HG03558 (cell line): ENCODE results near the gene COL20A1.

Source experiments
- ATAC-seq: cut with Tn5 transposase; IDR thresholded peaks from one replicate; pipeline ENCODE4 v1.9.1; 2021; ENCODE audit warnings: moderate number of reproducible peaks; ENCODE audit not compliant: unreplicated experiment; ENCODE audit errors: extremely low read depth

The COL20A1 gene

DNA sequence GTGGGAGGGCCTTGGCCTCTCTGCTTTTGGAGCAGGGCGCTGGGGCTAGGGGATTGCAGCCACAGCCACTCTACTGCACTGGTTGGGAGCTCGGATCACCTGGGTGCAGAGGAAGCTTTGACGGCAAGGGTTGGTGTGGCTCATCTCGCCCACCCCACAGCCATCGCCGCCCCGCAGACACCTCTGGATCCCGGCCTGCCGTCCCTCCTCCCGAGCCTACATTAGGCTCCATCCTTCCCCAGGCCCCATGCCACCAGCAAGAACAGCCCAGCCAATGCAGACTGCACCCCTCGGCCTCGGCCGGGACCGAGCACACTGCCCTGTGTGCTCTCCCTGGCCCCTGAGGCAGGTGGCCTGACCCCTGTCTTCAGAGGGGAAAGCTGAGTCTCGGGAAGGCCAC lies 32.5 kb upstream of the COL20A1 start:
- ATAC-seq: no peak

DNA sequence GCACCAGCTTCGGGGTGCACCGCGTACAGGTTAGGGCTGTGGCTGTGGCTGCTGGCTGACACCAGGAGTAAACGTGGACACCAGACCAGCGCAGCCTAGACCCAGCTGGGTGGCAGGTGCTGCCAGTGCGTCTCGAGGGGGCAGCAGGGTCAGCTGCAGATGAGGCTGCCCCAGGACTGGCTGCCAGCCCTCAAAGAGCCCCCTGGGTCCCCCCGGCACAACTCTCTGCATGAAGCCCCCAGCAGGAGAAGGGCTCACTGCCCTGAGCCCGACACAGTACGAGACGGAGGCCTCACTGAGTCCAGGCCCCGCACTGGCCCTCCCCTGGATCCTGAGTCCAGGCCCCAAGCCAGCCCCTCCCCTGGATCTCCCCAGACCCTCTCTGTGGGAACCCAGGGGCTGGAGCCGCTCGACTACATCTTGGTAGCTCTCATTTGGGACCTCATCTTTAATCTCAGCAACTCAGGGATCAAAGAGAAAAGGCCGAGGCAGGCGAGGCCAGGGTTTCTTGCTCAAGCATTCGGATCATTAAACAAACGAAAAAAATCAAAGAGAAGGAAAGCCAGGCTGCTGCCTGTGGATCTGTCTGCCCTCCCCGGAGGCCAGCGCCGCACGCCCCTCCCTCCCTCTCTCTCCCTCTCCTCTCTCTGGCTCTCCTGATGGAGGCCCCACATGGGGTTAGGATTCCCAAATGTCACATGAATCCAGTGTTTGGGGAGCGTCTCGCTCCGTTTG lies 31.8 kb upstream of the COL20A1 start:
- no peak for ATAC-seq

DNA sequence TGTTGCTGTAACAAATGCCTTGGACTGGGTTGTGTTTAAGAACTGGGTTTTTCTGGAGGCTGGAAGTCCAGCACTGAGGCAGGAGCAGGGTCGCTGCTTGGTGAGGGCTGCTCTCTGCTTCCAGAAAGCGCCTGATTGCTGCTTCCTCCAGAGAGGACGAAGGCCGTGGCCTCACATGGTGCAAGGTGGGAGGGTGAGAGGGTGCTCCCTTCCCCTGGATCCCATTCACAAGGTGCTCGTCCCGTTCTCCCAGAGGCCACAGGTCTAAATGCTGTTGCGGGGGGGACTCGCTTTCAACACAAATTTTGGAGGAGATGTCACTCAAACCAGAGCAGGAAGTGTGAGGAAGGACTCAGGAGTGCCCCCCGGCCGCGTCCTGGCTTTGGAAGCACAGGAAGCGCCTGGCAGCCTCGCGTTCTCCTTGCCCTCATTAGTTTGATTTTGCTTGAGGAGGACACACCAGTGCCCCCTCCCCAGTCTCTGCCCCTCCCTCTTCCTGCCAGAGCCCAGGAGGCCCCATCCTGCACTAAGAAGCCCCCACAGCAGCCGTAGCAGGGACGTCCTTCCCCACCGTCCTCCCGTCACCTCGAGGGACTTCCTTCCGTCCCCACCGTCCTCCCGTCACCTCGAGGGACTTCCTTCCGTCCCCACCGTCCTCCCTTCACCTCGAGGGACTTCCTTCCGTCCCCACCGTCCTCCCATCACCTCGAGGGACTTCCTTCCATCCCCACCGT lies 31.0 kb upstream of the COL20A1 start:
- ATAC-seq: no peak

DNA sequence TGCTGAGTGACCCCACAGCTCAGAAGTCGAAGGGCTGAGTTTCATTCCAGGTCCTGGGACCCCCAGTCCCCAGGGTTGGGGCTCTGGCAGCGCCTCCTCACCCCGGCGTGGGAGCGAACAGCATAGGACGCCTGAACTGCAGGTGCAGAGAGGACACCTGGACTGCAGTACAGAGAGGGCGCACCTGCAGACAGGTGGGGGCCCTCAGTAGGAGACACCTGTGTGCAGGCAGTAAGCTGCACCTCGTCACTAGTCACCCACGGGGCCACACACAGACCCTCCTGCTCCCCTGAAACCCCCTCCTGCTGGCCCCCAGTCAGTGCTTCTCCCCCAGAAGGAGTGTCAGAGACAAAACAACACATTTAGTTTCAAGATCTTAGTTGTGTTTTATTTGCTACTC lies 30.1 kb upstream of the COL20A1 start:
- no peak for ATAC-seq

DNA sequence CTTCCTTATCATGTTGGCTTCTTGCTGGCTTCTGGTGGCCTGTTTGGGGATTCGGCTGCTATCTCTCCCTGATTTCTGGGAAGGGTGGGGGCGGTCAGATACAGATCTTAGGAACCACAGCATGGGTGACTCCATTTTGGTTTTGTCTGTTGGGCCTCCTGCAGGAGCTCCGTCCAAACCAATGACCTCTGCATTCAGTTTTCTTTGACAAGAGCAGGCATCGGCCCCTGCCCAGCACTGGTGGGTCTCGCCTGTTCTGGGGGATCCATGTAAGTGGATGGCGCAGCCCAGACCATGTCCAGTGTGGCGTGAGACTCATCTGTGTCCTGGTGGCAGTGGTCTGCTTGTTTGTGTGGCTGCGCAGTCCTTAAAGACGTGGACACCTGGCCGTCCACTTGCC lies 29.0 kb upstream of the COL20A1 start:
- ATAC-seq: no peak

DNA sequence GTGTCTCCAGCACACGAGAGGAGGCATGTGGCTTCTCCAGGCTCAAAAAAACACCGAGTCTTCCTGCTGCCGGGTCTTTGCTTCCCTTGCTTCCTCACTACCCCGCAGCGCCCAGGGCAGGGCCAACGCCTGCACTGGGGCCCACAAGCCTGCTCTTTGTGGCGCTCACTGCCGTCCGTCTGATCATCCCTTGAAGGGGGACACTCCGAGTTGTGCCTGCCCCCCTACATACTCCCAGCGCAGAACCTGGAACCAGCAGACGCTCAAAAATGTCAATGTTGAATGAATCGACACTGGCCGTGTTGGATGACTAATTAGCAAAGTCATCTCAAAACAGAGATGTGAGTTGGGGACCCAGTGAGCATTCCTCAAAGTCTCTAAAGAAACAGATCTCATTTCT lies 28.5 kb upstream of the COL20A1 start:
- ATAC-seq: no peak

DNA sequence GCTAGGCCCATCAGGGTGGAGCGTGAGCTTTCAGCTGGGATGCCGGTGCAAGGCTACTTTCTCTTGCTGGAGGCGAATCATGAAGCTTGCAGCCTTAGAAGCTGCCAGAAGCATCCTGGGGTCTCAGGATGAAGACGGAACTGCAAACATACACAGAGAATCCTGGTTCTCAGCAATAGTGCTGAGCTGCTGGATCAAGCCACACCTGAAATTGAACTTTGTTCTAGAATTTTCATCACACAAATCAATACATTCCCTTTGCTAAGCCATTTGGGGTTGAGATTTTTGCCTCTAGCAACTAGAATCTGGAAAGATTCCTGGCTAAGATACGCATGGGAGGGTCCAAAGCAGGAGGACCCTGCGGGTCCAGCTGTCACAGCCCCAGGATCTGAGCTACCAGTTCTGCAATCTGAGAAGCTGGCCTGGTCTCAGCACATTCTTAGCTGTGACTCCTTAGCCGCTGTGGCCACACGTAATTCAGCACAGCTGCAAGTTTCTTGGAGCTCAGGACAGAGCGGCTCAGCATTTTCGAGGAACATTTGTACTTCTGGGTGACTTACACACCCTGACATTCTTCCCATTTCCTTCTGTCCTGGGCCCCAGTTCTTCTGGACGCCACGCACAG lies 27.0 kb upstream of the COL20A1 start:
- ATAC-seq: no peak

DNA sequence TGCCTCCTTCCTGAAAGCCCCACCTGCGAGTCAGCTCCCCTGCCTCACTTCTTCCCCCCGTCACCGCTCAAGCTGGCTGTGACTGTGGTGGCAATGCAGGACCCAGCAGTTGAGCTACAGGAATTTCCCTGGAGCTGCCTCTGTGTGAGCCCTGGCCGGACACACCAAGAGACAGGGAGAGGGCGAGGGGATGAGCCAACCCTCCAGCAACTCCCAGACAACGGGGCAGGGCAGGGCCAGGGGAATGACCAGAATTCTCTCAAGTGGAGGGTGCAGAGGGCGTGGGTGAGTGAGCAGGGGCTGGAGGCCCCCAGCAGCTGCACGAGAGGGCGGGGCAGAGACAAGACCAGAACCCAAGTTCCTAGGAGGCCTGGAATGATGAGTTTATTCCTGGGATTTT lies 25.3 kb upstream of the COL20A1 start:
- ATAC-seq: no peak

DNA sequence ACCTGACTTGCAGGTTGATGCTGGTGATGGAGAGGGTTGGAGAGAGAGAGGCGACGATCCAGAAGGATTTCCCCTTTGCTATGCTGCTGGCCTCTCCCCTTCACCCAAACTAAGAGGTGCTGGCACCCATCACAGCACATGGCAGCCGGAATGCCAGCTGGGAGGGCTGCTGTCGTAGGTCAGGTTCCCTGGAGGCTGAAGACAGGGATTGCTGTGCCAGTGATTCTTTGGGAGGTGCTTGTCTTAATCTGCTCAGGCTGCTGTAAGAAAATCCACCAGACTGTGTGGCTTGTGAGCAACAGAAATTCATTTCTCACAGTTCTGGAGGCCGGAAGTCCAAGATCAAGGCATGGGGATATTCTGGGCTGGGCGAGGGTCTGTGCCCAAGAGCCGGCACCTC lies 24.7 kb upstream of the COL20A1 start:
- no peak for ATAC-seq

DNA sequence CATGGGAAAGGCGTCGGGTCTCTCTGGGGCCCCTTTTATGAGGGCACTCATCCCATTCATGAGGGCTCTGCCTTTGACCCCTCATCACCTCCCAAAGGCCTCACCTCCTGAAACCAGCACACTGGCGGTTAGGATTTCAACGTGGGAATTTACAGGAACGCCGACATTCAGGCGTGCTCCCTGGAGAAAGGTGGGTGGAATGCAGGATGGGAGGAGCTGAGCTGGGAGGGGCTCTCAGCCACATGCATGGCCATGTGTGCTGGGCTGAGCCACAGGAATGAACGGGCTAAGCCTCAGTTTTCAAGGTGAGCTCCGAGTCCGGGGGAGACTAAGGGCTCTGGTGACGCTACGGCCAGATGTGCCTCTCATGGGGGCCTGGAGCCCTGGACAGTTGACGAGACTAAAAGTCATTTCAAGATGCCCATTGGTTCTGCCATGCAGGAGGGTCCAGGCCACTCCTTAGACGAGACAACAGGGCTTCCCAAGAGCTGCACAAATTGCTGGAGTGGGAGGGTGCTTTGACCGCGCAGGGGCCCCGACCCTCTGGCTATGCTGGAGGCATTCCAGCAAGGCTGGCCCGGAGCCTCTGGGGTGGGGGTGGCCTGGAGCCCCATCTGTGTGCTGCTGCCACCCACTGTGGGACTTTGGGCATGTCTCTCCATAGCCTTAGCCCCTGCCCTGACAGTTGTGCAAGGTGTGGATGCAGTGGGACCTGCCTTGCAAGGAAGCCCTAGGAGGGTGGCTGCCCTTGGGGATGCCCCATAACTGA lies 24.1 kb upstream of the COL20A1 start:
- no peak for ATAC-seq

DNA sequence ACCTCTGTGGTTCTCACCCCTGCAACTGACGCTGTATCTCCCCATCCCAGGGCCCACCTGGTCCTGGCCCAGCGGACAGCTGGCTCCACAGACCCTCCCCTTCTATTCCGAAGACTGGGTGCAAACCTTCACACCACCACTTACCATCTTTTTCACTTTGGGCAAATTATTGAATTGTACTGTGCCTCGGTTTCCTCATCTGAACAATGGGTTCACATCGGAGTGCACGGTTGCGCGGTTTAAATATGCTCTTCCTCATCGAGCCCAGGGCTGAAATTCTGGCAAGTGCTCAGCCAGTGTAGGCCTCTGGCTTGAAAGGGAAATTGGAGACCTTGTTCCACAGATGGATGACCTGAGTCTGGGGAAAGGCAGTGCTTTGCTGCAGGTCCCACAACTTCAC lies 23.3 kb upstream of the COL20A1 start:
- no peak for ATAC-seq

DNA sequence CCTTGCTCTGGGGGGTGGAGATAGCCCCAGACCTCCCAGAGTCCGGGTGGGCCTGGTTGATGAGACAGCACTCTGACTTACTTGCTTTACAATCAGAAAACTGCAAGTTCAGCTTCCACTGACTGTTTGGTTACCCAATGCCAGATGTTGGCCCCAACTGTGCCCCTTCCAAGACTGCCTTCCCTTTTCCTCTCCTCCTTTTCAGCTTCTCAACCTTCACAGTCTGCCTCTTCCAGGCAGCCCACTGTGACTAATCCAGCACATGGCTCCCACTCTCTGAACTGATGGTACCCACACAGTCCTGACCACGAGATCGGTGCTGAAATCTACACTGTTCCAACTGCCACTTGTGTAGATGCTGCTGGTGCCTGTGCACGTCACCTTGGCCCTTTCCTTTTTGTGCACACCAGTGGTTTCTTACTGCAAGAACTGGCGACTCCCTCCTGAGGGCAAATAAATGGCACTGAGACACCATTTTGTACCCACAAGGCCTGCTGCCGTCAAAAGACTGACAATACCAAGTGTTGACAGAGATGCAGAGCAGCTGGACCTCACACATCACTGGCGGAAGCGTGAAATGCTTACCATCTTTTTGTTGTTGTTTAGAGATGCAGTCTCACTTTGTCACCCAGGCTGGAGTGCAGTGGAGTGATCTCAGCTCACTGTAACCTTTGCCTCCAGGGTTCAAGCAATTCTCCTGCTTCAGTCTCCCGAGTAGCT lies 22.2 kb upstream of the COL20A1 start:
- no peak for ATAC-seq

DNA sequence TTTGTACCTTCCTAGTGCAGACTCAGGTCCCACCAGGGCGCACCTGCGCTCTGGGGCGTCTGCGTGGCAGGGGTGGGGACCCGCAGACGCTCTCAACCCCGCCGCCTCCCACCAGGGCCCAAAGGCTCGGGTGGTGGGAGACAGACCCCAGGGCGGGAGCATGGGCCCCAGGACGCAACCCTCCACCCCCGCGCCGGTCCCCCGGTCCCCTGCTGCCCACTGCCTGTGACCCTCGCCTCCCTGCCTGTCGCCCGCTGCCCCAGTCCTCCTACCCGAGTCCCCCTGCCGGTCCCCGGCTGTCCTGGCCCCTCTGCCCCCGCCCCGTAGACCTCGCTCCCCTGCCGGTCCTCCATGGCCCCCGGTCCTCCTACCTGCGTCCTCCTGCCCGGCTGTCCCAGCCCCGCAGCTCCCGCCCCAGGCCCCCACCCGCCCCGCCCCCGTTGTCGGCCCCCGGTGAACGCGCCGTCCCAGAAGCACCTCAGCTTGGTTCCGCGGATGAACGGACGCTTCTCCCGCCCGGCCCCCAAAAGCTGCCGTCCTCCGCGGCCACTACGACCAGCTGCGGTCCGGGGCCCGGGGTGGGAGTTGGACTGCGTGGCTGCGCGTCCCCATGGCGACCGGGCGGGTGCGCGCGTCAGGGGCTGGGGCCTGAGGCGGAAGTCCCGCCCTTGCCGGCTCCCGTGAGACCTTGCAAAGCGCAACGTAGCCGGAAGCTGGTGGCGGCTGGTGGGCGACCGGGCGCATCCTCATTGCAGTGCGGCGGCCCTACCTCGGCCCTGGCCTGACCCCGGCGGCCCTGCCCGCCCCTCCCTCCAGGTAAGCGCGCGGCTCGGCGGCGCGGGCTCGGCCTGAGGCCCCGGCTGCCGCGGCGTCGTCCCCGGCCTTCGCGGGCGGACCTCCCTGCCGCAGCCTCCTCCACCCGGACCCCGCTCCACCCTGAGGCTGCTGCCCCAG lies 20.6 kb upstream of the COL20A1 start, which contains the start of gene ARFGAP1:
Gene ARFGAP1 (plus strand): TSS at position 709 of the 954 bp plus-strand sequence. CDS start 2,768 bp downstream, outside the sequence.
- peak; percentile 79 for ATAC-seq

DNA sequence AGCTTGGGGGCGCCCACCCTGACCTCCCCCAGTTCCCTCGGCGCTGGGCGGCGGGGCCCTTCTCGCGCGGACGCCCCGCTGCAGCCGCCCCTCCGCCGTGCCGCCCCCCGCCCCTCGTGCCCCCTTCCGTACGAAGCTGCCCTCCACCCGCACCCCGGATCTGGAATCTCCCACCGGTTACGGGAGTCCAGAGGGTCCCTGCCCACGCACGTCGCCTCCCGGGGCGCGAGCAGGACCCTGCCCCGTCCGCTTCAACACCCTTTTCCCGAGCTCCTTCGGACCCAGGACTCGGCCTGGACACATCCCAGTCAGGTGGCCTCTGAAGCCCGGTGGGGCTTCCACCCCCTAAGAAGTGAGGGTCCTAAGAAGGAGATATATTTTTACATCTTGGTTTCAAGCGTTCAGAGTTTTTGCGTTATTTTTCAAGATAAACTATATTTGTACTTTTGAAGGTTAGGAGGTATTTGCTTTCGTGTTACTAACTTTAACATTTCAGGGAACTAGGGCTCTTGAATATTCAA lies 19.9 kb upstream of the COL20A1 start:
- ATAC-seq: no peak

DNA sequence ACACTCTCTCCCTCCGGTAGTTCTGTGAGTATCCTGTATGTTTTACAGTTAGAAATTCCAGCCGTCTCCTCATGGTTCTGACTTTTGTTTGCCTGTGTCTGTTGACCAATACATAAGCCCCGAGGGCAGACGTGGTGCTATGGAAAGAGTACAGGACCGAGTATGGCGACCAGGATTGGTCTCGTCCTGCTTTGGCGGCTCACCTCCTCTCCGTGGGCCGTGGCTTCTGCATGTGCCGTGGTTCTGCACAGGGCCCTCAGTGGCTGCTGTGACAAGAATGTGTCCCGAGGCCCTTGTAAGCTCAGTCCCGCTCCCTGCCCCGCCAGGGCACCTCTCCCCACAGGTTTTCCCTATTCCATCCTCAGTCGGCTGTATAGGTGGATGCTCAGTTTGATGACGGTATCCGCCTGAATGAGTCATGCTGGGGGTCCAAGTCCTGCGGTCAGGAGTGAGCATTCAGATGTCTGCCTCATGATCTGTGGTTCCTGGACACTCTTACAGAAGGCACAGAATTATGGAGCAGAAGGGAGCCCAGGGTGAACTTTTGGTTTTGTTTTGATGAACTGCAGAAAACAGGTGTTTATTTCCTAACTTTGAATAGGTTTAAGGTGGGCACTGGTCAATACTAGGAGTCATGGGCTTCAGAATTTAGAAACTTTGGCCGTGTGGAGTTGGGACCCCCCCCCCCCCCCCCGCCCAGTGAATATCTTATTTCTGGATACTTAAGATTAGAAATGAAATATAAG lies 19.2 kb upstream of the COL20A1 start:
- no peak for ATAC-seq

DNA sequence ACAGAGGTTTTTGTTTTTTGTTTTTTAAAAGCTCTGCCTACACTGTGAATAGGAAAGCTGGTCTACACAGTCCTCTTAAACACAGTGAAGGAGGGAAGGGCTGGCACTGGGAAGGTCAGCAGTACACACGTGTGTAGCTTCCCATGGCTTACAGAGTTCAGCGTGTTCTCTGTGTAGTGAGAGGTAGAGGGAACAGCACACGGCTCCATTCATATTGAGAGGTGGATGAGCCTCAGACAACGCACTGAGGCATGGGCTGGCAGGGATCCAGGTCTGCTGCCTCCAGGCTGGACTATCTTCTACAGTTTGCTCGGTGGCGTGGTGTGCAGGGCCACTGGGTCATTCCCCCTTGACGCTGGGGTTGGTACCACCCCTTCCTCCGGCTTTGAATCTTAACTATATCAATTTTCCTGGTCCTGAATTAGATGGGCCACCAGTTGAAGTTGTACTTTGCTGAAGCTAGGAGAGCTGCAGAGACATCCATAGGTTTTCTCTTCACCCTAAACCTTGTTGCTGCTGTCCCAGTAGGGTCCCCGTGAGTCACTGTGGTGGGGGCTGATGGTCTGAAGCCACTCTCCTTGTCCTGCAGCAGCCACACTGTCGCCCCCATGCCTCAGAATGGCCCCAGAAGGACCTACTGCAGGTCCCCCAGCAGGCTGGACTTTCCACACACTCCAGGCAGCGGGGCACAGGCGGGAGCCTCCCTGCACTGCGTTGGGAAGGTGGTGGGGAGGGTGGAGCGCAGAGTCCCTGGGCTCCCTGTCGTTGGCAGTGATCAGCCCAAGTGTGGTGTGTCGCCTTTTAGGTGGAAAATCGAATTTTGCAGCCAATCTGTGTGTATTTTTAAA lies 18.4 kb upstream of the COL20A1 start:
- ATAC-seq: no peak

DNA sequence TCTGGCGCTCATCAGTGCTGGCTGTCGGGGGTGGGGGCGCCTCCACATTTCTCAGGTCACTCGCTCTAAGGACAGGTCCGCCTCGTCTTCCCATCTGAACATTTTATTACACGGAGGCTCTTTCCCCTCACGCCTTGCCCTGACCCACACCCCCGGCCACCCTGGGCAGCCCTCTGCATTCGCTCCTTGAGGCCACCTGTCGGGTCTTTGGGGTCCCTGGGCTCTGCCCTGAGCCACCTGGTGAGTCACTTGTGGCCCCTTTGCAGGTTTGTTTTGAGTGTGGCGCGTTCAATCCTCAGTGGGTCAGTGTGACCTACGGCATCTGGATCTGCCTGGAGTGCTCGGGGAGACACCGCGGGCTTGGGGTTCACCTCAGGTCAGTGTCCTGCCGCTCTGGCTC lies 17.2 kb upstream of the COL20A1 start:
- ATAC-seq: no peak
